ENCODE measurements around the gene GPR6. TPM values are rescaled to one million over a fixed set of nuclear protein-coding genes. Genes with fewer than 3 reads are reported as not detected.

The GPR6 gene
- total and polyA plus RNA-seq, 2 of the 8 experiments (the other 6 are each of a cell fraction or from before 2014, with no cell fraction given) = 0.18 to 0.37 TPM

GRCh38 chr6:109958626-109959025 is 19.5 kb upstream of the GPR6 start:
- DNase-seq (ENCODE audit: low read depth in 1 of 2, low spot score in 2 of 2) = no peak

More at GRCh38 chr6:109958626-109959025, 19.5 kb upstream of the GPR6 start:
- Histone ChIP-seq H3K4ac (replicated peaks; ENCODE audit: insufficient read length, low read depth, low read length) (no peak overlapping the region), H3K36me3 (ENCODE audit: control insufficient read depth in 2 of 4, insufficient read depth in 4 of 4, low read length in 3 of 4) (no peaks in the 10 kb centered on the region; a peak in 1 of 8 replicates), H2AFZ (ENCODE audit: low read length) (no peak overlapping the region), H2BK15ac (ENCODE audit: low read length) (no peak overlapping the region), H3K23ac (ENCODE audit: insufficient read length) (no peak overlapping the region), H3K79me1 (ENCODE audit: low read depth, low read length) (no peaks in the 10 kb centered on the region), H4K8ac (ENCODE audit: extremely low read depth, insufficient read depth, low read length) (no peak overlapping the region), H2BK20ac (ENCODE audit: low read length) (no peak overlapping the region), H3K18ac (ENCODE audit: extremely low read depth, low read length) (no peak overlapping the region), H3K23me2 (ENCODE audit: low read depth, low read length) (no peaks in the 10 kb centered on the region), H3K27ac (ENCODE audit: low read depth, low read length) (no peak overlapping the region), H3K4me2 (ENCODE audit: insufficient read depth in 1 of 2, low read depth in 2 of 2, low read length in 2 of 2) (no peak overlapping the region), H4K91ac (replicated peaks; ENCODE audit: insufficient read length, low read length) (no peak overlapping the region), H2BK5ac (ENCODE audit: low read depth, low read length) (no peak overlapping the region), H3K4me3 (ENCODE audit: extremely low read depth in 1 of 4, insufficient read depth in 2 of 4, low read depth in 3 of 4, low read length in 4 of 4) (no peak overlapping the region), H2BK120ac (replicated peaks; ENCODE audit: low read depth, low read length) (no peak overlapping the region), H3K56ac (replicated peaks; ENCODE audit: insufficient read length, low read depth, low read length) (no peak overlapping the region), H3K9me3 (ENCODE audit: insufficient read depth in 2 of 2, low read depth in 1 of 2, low read length in 1 of 2) (0 out of 4 replicates have a peak, but pooled peaks cover 0 to 2% of the 10 kb centered on the region in 2 experiments), H3K4me1 (replicated peaks in 1 of 4; ENCODE audit: control insufficient read depth in 3 of 4, insufficient read depth in 4 of 4, low read length in 3 of 4) (no peaks in the 10 kb centered on the region), H4K20me1 (replicated peaks in 1 of 2; ENCODE audit: control insufficient read depth in 1 of 2, insufficient read depth in 2 of 2, low read length in 2 of 2) (no peaks in the 10 kb centered on the region), H4K5ac (ENCODE audit: insufficient read length, low read depth, low read length) (no peak overlapping the region), H3K79me2 (ENCODE audit: control insufficient read depth in 1 of 2, insufficient read depth in 2 of 2, low read length in 2 of 2) (no peaks in the 10 kb centered on the region), H2AK5ac (ENCODE audit: low read depth, low read length) (no peak overlapping the region), H2BK12ac (ENCODE audit: low read depth, low read length) (no peak overlapping the region), H3K14ac (ENCODE audit: insufficient read length) (no peak overlapping the region), H3K9ac (replicated peaks in 1 of 4; ENCODE audit: extremely low read depth in 1 of 4, low read depth in 3 of 4, low read length in 3 of 4) (no peak overlapping the region), H3K27me3 (replicated peaks in 1 of 4; ENCODE audit: control insufficient read depth in 3 of 4, extremely low read depth in 1 of 4, insufficient read depth in 3 of 4, low read length in 3 of 4) (no peaks in the 10 kb centered on the region)
- POLR2A ChIA-PET (ENCODE audit: partially characterized antibody) = interaction anchor here (0.8 kb wide), 1 partner anchor 9 kb away, joined by 3 read pairs; no protein-coding TSS in a partner anchor
- no peak for FAIRE-seq
- 100% methylated on average over 1 of the region's 1 CpG; no CpG with 5 or more reads in 1 of the 2 experiments for WGBS, 2 experiments (ENCODE audit: extremely low coverage in 1 of 2, insufficient coverage in 1 of 2, insufficient read length in 1 of 2, insufficient replicate concordance in 2 of 2, low coverage in 1 of 2, low lambda C conversion rate in 2 of 2, missing lambda C conversion rate in 1 of 2)
- CTCF ChIA-PET (ENCODE audit: partially characterized antibody) = interaction anchor here (0.7 to 1.0 kb wide), 2 partner anchors 9 to 19 kb away, joined by 3 read pairs; partner anchors contain the start of gene GPR6
- TF ChIP-seq MAFK (IDR thresholded peaks at IDR 0.05; ENCODE audit: low read depth, low read length) (no peak), ATF2 (IDR thresholded peaks at IDR 0.05; ENCODE audit: low read length) (no peak), RFX5 (IDR thresholded peaks at IDR 0.05; ENCODE audit: borderline replicate concordance, low read depth, low read length) (no peak), SP4 (IDR thresholded peaks at IDR 0.05; ENCODE audit: low read length) (no peak), GABPA (IDR thresholded peaks at IDR 0.05; ENCODE audit: borderline replicate concordance, insufficient read depth, low read length) (no peak), USF2 (IDR thresholded peaks at IDR 0.05; ENCODE audit: low read length) (no peak), CHD1 (IDR thresholded peaks at IDR 0.05; ENCODE audit: low read depth, low read length) (no peak)

Data from H1 (cell line).